ENCODE data around the gene PPP1R1C.
A peak's percentile ranks its signal among the peaks of the same experiment; 100 is the strongest.
"Not testable (repeated sequence)": the region's sequence is repeated elsewhere in the genome, so short reads cannot be mapped to it uniquely, and the experiment has no call there.

Gene PPP1R1C

GRCh38 chr2:182015334-182016109 is 29.9 kb downstream of the PPP1R1C start:
- DNase-seq, result no peak

GRCh38 chr2:182018218-182018617 is 32.6 kb downstream of the PPP1R1C start:
- no peak for DNase-seq

GRCh38 chr2:182019731-182020130 is 34.1 kb downstream of the PPP1R1C start:
- no peak for DNase-seq

GRCh38 chr2:182020286-182021070 is 34.8 kb downstream of the PPP1R1C start:
- DNase-seq, result no peak

GRCh38 chr2:182023235-182023634 is 37.6 kb downstream of the PPP1R1C start:
- no peak for DNase-seq

- DNase-seq, result not testable (repeated sequence)
These were observed 45.2 kb downstream of the PPP1R1C start for GRCh38 chr2:182030875-182031274.

GRCh38 chr2:182031956-182032355 is 46.3 kb downstream of the PPP1R1C start:
- DNase-seq, result no peak

- no peak for DNase-seq
These were observed 47.8 kb downstream of the PPP1R1C start for GRCh38 chr2:182033449-182033848.

- DNase-seq, result no peak
These were observed 52.9 kb downstream of the PPP1R1C start for GRCh38 chr2:182038576-182038975.

- DNase-seq, result no peak
These were observed 57.4 kb downstream of the PPP1R1C start for GRCh38 chr2:182043021-182043420.

- DNase-seq, result no peak
These were observed 58.2 kb downstream of the PPP1R1C start for GRCh38 chr2:182043861-182044260.

GRCh38 chr2:182047544-182047943 is 61.9 kb downstream of the PPP1R1C start:
- DNase-seq, result no peak

- no peak for DNase-seq
These were observed 62.4 kb downstream of the PPP1R1C start for GRCh38 chr2:182048088-182048487.

GRCh38 chr2:182048621-182049020 is 63.0 kb downstream of the PPP1R1C start:
- no peak for DNase-seq

GRCh38 chr2:182049372-182050148 is 63.9 kb downstream of the PPP1R1C start:
- DNase-seq, result no peak

- DNase-seq, result no peak
These were observed 64.9 kb downstream of the PPP1R1C start for GRCh38 chr2:182050333-182051135.

GRCh38 chr2:182055993-182056392 is 70.3 kb downstream of the PPP1R1C start:
- DNase-seq, result no peak

- DNase-seq, result peak in 1 of 2 experiments; percentile 9
These were observed 71.3 kb downstream of the PPP1R1C start for GRCh38 chr2:182057002-182057401.

- no peak for DNase-seq
These were observed 72.4 kb downstream of the PPP1R1C start for GRCh38 chr2:182058056-182058455.

- no peak for DNase-seq
These were observed 76.1 kb downstream of the PPP1R1C start for GRCh38 chr2:182061739-182062138.

GRCh38 chr2:182062329-182062972 is 76.8 kb downstream of the PPP1R1C start:
- no peak for DNase-seq
